Endothelial cell (in vitro differentiated cells): ENCODE data around the gene RHOG. TPM values are rescaled to one million over a fixed set of nuclear protein-coding genes. Genes with fewer than 3 reads are reported as not detected.

Source experiments
- DNase-seq: peaks from one replicate; pipeline ENCODE4 v3.0.0; 2021; ENCODE audit warnings: low spot score
- H3K27ac Mint-ChIP-seq: one replicate; pipeline ENCODE4 v1.8.0; 2021; ENCODE audit warnings: mixed read lengths, inconsistent platforms; ENCODE audit not compliant: unreplicated experiment
- H3K27me3 Mint-ChIP-seq: one replicate; pipeline ENCODE4 v1.8.0; 2021; ENCODE audit warnings: mild to moderate bottlenecking, moderate library complexity, mixed read lengths, inconsistent platforms; ENCODE audit not compliant: unreplicated experiment
- H3K36me3 Mint-ChIP-seq: one replicate; pipeline ENCODE4 v1.8.0; 2021; ENCODE audit warnings: mild to moderate bottlenecking, low read depth, mixed read lengths, inconsistent platforms; ENCODE audit not compliant: unreplicated experiment
- H3K4me1 Mint-ChIP-seq: one replicate; pipeline ENCODE4 v1.8.0; 2021; ENCODE audit warnings: mild to moderate bottlenecking, mixed read lengths, inconsistent platforms; ENCODE audit not compliant: unreplicated experiment
- H3K4me3 Mint-ChIP-seq: one replicate; pipeline ENCODE4 v1.8.0; 2021; ENCODE audit warnings: mild to moderate bottlenecking, mixed read lengths, inconsistent platforms; ENCODE audit not compliant: unreplicated experiment
- H3K9me3 Mint-ChIP-seq: one replicate; pipeline ENCODE4 v1.8.0; 2021; ENCODE audit warnings: mixed read lengths, inconsistent platforms; ENCODE audit not compliant: unreplicated experiment
- CTCF ChIP-seq: fragments of 200-600 bp; sonication (generic); IDR thresholded peaks from one replicate; pipeline ENCODE4 v1.5.0; 2021; ENCODE audit warnings: antibody characterized with exemption; ENCODE audit not compliant: unreplicated experiment
- total RNA-seq: library from RNA; stranded (reverse); fragmentation: NEBNext Ultra II Directional; extraction: Animal tissue kit (Norgen Biotek cat#: 25700); gene quantifications from one replicate; pipeline ENCODE4 v1.2.1, GENCODE V29; 2021; ENCODE audit not compliant: unreplicated experiment

RHOG gene
- total RNA-seq, 1 donor from 2014 or later, result 76.5 TPM

- Mint-ChIP-seq H3K4me1 (peaks cover 78% of the 10 kb centered on the region), H3K36me3 (peaks cover 41% of the 10 kb centered on the region), H3K9me3 (no peaks in the 10 kb centered on the region), H3K27ac (peak overlapping the region; percentile 78), H3K27me3 (peaks cover 25% of the 10 kb centered on the region), H3K4me3 (peak overlapping the region; percentile 75)
- DNase-seq, result no peak
- no peak for TF ChIP-seq CTCF
Observed at GRCh38 chr11:3834664-3835461, 5.9 kb downstream of the RHOG start.

GRCh38 chr11:3834349-3834663 lies 6.5 kb downstream of the RHOG start:
- H3K36me3 Mint-ChIP-seq, result peaks cover 35% of the 10 kb centered on the region

GRCh38 chr11:3833449-3833848 lies 7.3 kb downstream of the RHOG start:
- Mint-ChIP-seq H3K9me3 (no peaks in the 10 kb centered on the region), H3K4me1 (peaks cover 64% of the 10 kb centered on the region), H3K27ac (no peak overlapping the region), H3K4me3 (no peak overlapping the region), H3K36me3 (peaks cover 30% of the 10 kb centered on the region), H3K27me3 (peaks cover 15% of the 10 kb centered on the region)
- DNase-seq, result no peak
- TF ChIP-seq CTCF, result no peak

More at GRCh38 chr11:3834349-3834663, 6.5 kb downstream of the RHOG start:
- H3K4me1 Mint-ChIP-seq, result peaks cover 72% of the 10 kb centered on the region
- DNase-seq, result no peak
- no peaks in the 10 kb centered on the region for H3K9me3 Mint-ChIP-seq
- H3K4me3 Mint-ChIP-seq, result no peak overlapping the region
- no peak for TF ChIP-seq CTCF
- H3K27ac Mint-ChIP-seq, result no peak overlapping the region
- H3K27me3 Mint-ChIP-seq, result peaks cover 20% of the 10 kb centered on the region

GRCh38 chr11:3832816-3833215 lies 7.9 kb downstream of the RHOG start:
- Mint-ChIP-seq H3K4me1 (peaks cover 62% of the 10 kb centered on the region), H3K36me3 (peaks cover 30% of the 10 kb centered on the region), H3K27me3 (peaks cover 18% of the 10 kb centered on the region), H3K27ac (no peak overlapping the region), H3K9me3 (no peaks in the 10 kb centered on the region), H3K4me3 (no peak overlapping the region)
- DNase-seq, result no peak
- TF ChIP-seq CTCF, result no peak
